Activated CD4-positive, alpha-beta T cell treated with anti-CD3 and anti-CD28 coated beads for 4 hours (primary cell): ENCODE measurements around the gene SEM1.
"Not testable (repeated sequence)": the region's sequence is repeated elsewhere in the genome, so short reads cannot be mapped to it uniquely, and the experiment has no call there.

Experiments
- DNase-seq, 2 donors: peaks; one replicate each; pipeline ENCODE4 v3.0.0-alpha.2; 2020

The SEM1 gene

DNA sequence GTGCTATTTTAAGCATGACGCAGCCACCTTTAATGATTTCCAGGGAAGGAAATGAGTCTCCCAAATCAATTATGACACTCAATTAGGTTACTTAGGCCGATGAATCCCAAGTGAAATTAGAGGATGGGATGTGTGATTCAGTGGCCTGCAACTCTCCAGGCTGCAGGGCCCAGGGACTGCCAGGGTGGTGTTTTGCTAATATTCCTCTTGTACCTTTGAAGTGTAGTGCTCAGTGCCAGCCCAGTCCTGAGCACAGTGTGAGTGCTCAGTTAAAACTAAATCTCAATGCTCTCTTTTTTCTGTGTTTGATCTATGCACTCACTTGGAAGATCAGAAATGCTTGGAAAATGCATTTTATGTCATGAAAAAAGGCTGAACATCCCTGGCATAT, 51.6 kb downstream of the SEM1 start:
- DNase-seq = no peak

DNA sequence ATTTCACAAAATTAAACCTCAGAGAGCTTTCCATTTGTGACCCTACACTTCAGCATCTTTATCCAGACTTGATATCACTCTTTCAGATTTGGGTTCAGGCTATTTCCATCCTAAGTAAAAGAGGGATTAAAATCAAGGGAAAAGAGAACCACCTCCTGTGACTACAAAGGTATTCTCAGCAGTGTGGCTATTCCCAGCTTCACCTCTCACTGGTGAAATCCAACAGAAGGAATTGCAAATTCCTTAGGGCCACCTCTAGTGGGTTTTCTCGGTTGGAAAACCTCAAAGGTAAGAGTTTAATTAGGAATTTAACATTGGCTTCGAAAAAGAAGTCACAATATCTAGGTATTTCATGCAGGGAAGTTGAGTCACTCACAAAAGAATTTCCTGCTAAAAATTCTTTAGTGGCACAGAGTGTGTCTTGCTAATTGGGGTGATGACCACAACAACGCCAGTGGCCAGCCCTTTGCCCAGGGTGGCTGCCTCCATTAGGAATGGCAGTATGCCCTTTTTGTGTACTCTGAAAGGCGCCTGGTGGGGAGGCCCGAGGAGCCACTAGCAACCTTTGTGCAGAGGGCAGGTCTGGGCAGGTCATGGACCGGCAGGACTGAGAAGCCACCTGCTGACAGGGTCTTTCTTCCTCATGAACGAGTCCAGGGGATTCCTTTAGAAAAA, 52.2 kb downstream of the SEM1 start:
- no peak for DNase-seq

DNA sequence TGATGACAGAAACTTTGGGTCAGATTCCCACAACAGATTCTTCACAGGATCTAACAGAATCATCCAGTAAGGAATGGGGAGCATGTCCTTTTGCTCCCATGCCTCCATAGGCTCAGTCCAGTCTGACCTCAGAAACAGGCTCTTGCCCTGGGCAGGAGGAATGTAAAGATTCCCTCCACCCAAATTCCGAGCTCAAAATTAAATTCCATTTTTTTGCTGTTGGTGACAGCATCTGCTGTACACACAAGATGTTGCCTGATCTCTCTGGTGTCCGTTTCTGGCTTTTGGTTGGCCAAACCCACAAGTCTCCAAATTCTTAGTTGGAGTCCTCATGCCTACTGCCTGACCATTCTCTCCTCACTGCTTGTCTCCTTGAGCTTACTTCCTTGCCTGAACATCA, 53.7 kb downstream of the SEM1 start:
- no peak for DNase-seq

DNA sequence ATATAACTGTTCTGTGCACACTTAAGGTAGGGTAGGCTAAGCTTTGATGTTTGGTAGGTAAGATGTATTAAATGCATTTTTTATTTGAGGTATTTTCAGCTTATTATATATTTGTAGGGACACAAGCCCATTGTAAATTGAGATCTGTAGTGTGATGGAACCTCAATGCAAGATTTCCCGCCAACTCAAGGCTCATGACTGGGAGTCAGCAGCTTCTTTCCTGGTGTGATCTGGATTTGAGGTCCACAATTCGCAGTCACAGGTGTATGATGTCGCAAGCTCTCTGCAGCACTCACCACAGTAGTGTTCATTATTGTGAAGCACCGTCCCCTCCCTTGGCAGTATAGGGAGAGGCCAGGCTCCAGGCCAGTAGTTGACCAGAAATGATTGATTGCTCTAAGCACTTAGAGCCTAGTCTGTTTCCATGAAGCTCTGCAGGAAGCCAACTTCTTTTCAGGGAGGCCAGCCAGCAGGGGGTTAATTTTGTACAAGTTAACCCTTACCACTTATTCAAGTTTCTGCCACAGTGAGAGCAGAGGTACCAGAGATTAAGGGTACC, 54.9 kb downstream of the SEM1 start:
- no peak for DNase-seq

DNA sequence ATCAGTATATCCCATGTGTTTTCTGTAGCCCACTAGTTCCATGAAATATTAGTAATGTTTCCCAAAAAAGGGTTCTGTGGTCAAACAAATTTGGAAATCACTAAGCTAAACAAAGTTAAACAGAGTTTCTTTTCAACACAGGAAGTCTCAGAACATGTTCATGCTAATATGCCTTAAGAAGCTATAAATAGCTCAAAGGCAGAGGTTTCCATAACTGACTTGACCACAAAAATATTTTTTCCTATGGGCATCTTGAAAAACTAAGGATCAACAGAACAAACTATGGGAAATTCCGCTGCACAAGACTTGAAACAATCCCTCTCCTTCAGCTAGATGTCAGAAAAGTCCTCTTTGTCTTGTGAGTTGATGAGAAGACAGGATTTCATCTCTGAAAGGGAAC, 59.7 kb downstream of the SEM1 start:
- no peak for DNase-seq

DNA sequence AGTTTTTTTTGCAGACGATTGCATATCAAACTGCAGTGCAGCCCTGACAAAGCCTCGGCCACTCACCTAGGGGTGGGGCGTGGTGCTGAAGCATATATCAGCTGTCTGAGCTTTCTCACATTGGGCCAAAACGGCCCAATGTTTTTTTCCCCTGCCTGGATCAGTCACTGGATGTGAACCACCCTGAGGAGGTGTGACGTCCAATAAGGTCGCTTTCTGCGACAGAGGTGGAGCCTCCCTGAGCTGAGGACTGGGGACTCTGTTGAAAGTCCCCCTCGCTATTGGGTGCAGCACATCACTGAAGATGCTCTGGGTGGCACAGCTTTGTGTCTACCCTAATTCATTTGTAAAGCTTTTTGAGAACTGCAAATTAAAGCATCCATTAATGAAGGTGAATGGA, 60.9 kb downstream of the SEM1 start:
- no peak for DNase-seq

DNA sequence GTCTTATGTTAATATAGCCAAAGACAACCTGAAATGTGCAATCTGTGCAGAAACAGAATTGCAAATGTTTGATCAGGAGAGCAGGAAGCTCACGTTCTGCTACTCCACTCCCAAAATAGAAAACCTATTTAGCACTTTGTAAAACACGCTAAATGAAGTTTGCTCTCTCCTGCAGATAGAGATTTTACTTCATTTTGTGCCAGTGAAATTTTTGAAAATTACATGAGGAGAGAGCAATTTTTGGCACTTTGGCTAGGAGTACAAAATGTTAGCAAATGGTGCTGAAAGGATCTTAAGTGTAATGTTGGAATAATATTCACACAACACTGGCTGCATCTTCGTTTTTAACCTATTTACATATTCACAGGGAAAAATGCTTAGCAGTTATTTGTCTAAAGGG, 61.9 kb downstream of the SEM1 start:
- DNase-seq = no peak

DNA sequence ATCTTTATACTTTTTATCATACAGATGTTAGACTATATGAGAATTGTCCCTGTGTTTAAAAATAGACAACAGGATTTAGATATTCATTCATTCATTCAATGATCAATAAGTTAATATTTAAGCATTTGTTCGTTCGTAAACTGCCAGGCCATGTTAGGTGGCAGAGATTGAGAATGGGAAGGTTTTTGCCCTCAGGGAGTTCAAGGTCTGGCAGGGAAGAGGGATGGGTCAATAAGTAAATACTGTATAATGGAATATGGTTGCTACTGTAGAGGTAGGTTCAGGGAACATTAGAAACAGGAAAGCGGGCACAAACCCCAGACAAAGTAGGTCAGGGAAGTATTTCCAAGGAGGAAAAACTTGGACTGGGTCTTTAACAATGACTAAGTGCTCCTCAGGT, 64.6 kb downstream of the SEM1 start:
- DNase-seq = no peak

DNA sequence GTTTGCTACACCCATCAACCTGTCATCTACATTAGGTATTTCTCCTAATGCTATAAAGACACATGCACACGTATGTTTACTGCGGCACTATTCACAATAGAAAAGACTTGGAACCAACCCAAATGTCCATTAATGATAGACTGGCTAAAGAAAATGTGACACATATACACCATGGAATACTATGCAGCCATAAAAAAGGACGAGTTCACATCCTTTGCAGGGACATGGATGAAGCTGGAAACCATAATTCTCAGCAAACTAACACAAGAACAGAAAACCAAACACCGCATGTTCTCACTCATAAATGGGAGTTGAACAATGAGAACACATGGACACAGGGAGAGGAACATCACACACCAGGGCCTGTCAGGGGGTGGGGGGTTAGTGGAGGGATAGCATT, 66.2 kb downstream of the SEM1 start:
- not testable (repeated sequence) for DNase-seq

DNA sequence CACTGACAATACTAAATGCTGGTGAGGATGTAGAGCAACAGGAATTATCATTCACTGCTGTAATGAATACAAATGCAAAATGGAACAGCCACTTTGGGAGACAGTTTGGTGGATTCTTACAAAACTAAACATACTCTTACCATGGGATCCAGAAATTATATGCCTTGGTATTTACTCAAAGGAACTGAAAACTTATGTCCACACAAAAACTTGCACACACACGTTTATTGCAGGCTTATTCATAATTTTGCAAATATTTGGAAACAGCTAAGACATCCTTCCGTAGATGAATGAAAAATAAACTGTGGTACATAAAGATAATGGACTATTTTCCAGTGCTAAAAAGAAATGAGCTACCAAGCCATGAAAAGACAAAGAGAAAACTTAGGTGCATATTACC, 69.6 kb downstream of the SEM1 start:
- no peak for DNase-seq
